Retinal pigment epithelial cell (primary cell): ENCODE data around the gene UVRAG.

Experiments used
- DNase-seq: peaks from one replicate; pipeline ENCODE4 v3.0.0-alpha.2; 2010; ENCODE audit warnings: low read depth
- H3K4me3 ChIP-seq: 2 replicates; pipeline ENCODE4 v1.5.1; 2011; ENCODE audit warnings: mild to moderate bottlenecking, low read length, control low read depth, moderate library complexity
- CTCF ChIP-seq: conservative IDR thresholded peaks from 2 replicates; pipeline ENCODE4 v1.5.1; 2011; ENCODE audit warnings: low read depth, low read length, control low read depth, inconsistent platforms

The UVRAG gene

GRCh38 chr11:75778962-75779361 lies 36.0 kb upstream of the UVRAG start:
- no peak overlapping the region for H3K4me3 ChIP-seq
- no peak for DNase-seq
- no peak for TF ChIP-seq CTCF

GRCh38 chr11:75779960-75780359 lies 35.0 kb upstream of the UVRAG start:
- DNase-seq: no peak
- no peak overlapping the region for H3K4me3 ChIP-seq
- no peak for TF ChIP-seq CTCF

GRCh38 chr11:75780888-75781287 lies 34.1 kb upstream of the UVRAG start:
- no peak overlapping the region for H3K4me3 ChIP-seq
- no peak for TF ChIP-seq CTCF
- DNase-seq: no peak

GRCh38 chr11:75781296-75781695 lies 33.7 kb upstream of the UVRAG start:
- TF ChIP-seq CTCF: no peak
- no peak overlapping the region for H3K4me3 ChIP-seq
- no peak for DNase-seq

GRCh38 chr11:75781831-75782230 lies 33.2 kb upstream of the UVRAG start:
- H3K4me3 ChIP-seq: no peak overlapping the region
- DNase-seq: no peak
- no peak for TF ChIP-seq CTCF

GRCh38 chr11:75782540-75783263 lies 32.3 kb upstream of the UVRAG start:
- DNase-seq: no peak
- TF ChIP-seq CTCF: no peak
- no peak overlapping the region for H3K4me3 ChIP-seq

GRCh38 chr11:75783416-75784084 lies 31.5 kb upstream of the UVRAG start:
- no peak for DNase-seq
- H3K4me3 ChIP-seq: no peak overlapping the region
- no peak for TF ChIP-seq CTCF
